Stimulated activated CD8-positive, alpha-beta memory T cell treated with anti-CD3 and anti-CD28 coated beads, Interleukin-7, amount 100 ng/mL, for 4 hours (primary cell): ENCODE data around the gene TMEM171.

Source experiments
- DNase-seq, 2 donors: peaks; one replicate each; pipeline ENCODE4 v3.0.0-alpha.2; 2020; ENCODE audit warnings: low read depth in 2 of 2

TMEM171 gene

DNA sequence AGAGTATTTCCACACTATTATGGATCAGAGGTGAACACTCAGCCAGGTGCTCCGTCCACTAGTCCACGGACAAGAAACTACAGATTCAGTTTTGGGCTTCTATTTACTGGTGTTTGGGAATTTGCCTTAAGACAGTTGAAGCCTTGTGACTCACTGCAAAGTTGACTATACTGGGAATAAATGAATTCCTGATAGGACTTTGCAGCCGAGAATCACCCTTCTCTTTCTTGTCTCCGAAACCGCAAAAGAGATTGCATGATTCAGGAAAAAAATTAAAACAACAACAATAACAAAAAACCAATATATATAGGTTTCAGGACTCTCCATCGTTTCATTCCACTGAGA lies 716 bp downstream of the TMEM171 start:
- no peak for DNase-seq

DNA sequence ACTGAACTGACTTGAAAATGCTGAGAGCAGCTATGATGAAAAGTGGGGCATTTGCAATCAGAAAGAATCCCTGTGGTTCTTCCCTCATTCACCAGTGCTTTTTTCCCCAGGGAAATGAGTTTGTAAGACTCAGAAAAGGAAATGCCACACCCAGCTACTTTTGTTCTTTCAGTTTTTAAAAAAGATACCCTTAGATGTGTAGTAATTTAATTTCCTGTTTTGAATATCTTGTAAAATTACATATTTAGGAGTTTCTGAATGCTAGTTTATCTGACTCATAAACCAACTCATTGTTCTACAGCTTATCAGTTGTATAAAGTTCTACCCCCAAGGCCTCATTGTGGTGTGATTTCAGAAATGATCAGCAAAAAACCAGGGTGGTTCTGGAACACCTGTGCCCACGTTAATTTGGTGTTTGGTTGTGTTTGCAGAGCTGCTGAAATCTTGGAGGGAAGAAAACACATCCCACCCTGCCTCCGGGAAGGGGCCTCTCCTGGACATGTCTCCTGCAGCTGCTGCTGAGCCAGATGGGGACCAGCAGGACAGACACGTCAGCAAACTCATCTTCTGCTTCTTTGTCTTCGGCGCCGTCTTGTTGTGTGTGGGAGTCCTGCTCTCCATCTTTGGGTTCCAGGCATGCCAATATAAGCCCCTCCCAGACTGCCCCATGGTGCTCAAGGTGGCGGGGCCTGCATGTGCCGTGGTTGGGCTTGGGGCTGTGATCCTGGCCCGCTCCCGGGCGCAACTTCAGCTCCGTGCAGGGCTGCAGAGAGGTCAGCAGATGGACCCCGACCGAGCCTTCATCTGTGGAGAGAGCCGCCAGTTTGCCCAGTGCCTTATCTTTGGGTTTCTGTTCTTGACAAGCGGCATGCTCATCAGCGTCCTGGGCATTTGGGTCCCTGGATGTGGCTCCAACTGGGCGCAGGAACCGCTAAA lies 2.8 kb downstream of the TMEM171 start:
- no peak for DNase-seq

DNA sequence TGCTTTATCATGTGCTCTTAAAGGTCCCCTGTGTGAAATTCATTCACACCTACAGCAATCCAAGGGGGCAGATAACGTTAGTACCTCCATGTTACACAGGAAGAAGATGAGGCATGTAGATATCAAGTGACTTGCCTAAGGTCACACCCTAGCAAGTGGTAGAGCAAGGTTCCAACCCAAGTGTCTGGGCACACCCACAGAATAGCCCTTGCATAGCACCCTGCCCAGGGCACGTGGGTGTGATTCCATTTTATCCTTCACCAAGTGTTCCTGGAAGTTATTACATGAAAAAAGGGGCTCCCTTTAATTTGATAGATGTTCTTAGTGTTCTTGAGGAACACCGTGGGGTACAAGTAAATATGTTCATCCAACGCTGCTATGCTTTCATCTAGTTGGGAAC lies 4.9 kb downstream of the TMEM171 start:
- DNase-seq = no peak

DNA sequence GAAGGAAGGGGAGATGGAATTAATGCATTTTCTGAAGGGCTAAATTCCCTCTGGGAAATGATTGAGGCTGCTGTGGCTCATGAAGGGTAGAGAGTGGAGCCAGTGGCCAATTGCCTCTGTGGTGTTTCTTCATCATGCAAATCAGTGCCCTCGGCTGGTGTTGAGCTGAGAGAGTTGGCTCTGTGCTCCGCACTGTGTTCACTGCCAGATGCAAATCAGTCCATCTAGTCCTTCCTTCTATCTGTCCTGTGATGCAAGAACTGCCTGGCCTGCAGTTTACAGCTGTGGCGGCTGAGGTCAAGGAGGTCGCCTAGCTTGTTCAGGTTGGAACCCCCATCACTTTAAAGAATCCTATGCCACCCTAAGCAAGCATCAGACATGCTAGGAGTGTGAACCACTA lies 6.0 kb downstream of the TMEM171 start:
- no peak for DNase-seq

DNA sequence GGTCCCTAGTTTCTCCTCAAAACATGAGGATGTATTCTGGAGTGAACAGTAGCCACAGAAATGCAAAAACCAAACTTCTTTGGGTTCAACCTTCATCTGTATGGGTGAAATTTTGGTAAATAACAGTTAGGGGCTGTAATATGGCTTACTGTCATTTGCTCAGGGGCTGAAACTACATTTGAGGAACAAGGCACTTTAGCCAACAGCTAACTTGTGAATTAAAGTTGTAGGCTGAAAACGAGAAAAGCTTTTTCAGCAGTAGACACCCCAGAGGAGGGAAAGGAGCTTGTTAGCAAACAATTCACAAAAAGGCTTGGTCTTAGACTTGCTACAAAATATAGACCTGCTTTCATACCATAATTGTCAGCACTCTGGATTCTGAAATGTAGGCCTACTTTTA lies 6.6 kb downstream of the TMEM171 start:
- DNase-seq = no peak

DNA sequence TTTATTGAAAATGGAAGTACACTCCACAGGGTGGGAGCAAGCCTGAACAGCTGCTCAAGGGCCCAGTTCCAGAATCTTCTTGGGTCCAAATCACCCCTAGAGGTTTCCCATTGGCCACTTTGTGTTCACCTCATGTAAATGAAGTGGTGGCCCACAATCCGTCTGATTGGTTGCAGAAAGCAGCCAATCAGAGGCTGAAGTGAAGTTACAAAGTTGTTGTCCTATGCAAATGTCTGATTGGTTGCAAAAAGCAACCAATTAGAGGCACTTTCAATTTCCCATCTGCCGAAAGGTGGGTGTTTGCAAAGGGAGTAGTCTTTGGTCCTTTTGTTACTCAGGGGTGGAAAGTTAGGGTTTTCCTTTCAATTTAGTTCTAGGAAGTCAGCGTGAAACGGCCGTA lies 8.8 kb downstream of the TMEM171 start:
- no peak for DNase-seq

DNA sequence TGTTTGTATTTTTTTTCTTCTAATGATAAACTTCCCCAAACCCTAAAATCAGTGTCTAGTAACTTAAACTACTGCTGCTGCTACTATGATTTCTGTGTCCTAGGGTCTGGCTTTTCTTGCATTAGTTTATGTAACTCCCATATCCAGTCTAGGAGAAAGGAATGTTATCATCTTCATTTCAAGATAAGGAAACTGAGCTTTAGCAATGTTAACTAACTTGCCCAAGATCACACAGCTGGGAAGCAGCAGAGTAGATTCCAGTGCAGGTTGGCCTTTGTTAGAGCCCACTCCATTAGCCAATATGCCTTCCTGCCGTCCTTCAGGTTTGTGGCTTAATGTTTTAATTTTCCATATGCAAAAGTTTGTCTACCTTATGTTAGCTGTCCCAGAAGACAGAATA lies 10.4 kb downstream of the TMEM171 start:
- DNase-seq = no peak

DNA sequence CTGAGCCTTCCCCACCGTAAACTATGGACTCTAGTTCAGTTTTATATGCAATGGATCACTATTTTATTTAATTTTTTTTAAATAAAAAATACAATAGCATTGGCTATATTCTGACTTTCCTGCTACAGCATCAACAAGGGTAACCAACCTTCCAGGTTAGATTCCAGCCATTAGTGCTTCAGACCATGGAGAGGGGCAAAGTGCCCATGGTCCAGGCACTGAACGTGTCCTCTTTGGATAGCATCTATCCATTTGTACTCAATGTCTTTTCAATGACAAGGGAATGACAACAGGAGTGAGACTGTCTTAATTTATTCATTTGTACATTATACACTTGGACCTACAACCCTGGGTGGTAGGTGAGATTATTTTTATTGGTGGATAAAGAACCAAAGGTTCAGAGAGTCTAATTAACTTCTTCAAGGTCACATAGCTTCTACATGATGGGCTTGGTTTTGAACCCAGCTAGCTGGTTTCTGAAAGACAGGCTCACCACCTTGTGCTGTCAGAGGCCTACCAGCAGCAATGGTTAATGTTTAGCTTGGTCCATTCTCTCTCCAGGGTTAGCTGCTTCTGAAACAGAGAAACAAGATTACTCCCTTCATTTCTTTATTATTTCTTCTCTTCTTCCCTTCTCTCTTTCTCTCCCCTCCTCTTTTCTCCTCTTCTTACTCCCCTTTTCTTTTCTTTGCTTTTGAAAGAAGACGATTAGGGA lies 11.5 kb downstream of the TMEM171 start:
- DNase-seq = no peak

DNA sequence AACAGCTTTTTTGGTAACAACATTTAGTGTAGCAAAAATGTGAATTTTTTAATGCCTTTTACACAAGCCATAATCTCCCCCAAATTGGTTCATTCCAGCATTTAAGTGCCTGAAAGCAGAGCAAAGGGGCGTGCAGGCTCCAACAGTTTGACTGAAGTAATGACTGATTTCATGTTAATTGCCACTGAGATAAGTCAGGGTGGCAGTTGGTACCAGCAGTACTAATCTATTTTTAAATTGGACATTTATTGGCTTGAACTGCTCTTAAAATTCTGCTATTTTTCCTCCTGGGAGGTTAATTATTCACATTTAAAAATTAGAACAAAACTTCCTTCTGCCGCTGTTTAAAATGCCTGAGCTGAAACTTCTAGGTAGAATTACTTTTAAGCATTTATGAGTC lies 12.4 kb downstream of the TMEM171 start:
- no peak for DNase-seq

DNA sequence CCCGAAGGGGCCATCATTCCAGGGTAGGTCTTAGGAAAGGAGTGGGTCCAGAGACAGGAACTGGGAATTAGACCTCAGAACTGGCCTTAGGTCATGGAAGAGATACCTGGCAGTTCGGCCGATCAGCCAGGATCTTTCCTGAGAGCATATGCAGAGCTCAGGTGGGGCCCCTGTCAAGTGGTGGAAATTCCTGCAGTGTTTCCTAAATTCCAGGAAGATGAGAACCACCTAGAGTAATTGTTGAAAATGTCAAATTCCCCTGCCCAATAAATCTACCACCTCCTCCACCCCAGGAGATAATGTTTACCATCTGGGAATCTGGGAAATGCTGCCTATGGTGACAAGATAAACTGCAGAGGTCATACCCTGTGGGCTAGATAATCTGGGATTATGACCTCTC lies 14.6 kb downstream of the TMEM171 start:
- DNase-seq = no peak

DNA sequence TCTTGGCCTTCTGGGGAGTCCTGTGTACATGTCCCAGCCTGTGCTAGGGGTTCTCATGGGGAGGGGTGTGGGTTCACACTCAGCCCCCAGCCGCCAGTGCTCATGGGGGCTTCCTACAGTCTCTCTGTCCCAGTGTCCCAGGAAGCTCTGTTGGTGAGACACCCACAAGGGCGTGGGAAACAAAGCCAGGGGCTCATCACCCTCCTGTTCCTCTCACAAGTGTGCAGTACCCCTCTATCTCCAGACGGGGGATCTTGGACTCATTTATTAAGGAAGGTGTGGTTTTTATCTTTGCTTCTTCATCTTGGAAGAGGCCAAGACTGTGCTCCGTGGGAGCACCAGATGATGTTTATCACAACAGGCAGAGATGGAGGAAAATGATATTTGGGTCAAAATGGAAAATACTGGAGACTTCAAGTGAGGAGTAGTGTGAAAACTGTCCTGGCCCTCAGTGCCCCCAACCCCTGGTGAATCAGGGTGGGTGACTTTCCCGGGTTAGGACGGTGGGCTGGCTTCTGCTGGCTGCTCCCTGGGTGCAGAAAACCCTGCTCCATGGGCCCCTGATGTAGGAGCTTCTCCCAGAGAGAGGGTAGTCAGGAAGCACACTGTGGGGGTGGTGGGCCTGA lies 15.2 kb downstream of the TMEM171 start:
- no peak for DNase-seq

DNA sequence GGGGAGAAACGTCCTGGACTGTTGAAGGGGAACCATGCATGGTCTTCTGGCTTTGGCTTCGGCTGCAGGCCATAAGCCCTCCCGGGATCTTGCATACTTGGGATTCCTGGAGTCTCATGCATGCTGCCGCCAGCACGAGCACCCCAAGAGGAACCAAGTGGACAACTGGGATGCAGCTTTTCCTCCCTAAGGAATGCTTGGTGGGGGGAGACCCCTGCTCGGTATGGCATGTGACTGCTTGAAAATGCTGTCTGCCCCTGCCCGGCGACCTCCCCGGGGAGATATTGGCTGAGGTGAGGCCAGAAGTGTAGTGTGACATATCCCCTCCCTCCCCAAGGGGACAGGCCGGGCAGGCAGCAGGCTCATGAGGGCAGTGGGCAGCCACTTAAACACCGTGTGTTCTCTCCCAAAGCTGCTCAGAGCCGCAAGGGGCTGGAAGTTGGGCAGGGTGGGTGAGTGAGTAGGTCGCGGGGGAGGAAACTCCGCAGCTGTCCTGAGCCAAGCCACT lies 15.7 kb downstream of the TMEM171 start:
- DNase-seq = no peak

DNA sequence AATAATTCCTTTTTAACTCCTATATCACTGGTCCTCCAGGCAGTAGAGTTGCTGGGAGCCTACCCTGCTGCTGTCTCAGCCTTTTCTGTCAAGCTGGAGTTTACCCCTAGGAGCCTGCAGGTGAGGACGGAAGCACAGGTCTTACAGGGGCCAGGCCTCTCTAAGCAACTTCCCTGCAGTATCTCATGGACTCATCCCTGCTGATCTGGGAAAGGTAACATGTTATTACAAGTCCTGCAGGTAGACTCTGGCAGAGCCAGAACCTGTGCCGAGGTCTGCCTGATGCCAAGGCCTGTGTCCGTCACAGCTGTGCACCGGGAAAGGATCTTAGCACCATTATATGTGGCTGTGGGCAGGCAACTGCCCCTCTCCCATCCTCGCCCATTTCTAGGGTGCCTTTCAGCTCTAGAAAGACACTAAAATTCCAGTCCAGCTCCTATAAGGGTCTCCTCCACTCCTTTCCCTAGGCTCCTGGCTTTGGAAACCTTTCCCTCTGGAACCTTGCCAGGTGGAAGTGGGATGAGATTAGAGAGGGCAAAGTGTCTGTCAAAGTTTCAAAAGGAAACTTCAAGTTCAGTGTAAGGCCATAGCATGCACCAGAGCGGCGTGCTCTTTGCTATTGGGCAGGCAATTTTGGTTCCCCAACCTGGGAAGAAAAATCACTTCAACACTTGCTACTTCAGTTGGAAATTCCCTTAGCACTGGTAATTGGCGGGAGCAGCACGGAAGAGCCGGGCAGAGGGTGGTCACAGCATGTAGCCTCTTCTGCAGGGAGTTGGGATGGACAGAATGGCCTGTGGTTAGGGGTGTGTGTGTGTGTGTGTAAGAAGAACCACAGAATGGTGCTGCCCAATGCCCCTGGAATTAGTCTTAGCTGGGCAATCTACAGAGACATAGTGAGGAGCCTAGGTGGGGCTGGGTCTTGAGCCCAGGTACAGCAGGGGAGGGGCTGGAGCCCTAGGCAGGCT lies 17.5 kb downstream of the TMEM171 start:
- DNase-seq = no peak

DNA sequence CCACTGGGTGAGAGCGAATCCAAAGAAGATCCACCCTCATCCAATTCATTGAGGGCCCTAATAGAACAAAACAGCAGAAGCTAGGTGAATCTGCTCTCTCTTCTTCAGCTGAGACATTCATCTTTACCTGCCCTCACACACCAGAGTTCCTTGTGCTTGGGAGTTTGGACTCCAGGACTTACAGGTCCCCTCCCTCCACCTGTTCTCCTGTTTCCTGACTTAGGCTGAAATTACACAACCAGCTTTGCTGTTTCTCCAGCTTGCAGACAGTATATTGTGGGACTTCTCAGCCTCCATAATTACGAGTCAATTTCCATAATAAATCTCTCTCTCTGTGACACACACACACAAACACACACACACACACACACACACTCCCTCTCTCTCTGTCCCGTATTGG lies 19.1 kb downstream of the TMEM171 start:
- no peak for DNase-seq

DNA sequence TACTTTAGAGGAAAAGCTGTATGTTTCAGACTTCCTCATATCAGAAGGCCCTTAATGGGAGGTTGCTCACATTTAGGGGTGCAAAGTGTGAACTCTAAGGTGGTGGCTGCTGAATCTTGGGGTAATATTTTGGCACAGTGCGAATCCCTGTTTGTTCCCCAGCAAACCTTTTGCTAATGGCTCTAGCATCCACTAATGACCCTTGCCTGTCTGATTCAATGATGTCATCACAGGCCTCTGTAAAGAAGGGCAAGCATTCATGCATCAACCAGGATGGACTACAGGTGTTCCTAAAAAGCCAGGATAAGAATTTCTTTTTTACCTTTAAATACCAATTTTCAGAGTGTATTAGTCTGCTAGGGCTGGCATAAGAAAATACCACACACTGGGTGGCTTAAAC lies 20.4 kb downstream of the TMEM171 start:
- no peak for DNase-seq

DNA sequence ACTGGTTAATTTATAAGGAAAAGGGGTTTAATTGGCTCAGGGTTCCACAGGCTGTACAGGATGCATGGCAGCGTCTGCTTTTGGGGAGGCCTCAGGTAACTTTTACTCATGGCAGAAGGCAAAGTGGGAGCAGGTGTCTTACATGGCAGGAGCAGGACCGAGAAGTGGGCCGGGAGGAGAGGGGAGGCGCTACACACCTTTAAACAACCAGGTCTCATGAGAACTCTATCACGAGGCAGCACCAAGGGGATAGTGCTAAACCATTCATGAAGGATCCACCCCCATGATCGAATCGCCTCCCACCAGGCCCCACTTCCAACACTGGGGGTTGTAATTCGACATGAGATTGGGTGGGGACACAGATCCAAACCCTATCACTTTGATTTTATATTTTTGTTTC lies 21.7 kb downstream of the TMEM171 start:
- DNase-seq = no peak

DNA sequence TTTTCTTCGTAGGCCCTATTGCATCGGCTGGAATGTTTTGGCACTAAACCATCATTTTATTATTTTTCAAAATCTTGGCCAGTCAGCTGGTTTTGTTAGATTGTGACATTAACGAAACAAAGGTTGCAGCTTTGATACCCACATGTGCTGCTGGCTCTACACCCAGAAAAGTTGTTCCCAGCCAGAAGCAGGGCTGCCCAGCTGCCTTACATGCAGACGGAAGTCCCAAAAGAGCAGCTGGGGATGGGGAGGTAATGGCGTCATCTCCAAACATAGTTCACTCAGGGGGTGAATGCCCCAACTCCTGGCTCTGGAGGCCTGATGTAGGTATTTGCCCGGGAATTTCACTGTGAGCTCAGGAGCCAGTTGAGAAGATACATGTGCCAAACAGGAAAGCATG lies 23.3 kb downstream of the TMEM171 start:
- no peak for DNase-seq

DNA sequence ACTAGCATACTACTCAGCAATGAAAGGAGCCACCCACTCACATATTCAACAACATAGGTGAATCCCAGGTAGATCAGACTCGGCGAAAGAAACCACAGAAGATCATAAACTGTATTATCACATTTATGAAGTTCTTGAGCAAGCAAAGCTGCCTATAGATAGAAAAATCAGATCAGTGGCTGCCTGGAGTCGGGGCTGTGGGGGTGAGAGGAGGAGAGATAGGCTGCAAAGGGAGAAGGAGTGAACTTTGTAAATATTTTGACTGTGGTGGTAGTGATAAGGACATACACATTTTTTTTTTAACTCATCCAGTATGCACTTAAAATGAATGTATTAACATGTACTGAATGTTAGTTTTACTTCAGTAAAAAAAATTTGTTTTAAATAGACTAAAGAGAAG lies 29.2 kb downstream of the TMEM171 start:
- DNase-seq = no peak

DNA sequence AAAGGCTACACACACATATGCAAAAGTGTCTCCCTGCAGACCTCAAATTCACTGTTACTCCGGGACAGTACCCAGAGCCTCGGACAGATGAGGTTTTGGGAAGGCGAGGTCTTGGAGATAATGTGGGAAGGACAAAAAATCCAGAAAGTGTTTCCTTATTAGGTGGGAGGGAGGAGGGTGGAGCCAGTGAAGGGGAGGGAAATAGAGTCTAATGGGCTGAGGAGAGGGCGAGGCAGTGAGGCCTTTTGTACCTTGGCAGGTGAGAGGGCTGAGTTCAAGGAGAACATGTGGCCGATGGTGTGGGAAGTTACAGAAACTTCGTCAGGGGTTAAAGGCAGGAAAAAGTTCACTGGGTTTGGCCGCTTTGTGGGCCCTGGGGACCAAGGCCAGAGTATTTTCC lies 30.5 kb downstream of the TMEM171 start:
- DNase-seq = no peak

DNA sequence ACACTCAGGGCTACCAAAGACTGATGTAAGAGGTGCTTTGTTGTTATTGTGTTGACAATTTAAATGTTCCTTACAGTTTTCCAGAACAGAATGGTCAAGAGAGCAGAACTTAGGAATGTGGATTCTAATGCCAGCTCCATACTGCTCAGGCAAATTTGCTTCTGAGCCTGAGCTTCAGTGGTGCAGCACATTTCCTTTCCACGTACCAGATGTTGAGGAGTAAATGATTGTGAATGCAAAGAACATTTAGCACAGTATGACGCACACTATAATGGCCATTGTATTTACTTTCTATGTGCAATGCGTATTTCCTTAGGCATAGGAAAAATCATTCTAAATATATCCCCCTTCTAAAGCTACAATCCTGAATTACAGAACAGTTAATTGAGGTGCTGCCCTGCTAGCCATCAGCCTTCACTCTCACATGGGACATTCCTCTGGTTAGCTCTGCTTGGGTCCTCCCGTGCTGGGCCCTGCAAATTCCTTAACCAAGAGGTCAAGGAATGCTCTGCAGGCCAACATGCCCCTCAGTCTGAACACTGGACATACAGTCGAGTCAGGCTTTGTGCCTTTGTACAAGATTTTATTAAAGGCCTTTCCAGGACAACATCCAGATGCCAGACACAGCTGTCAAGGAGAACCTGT lies 31.5 kb downstream of the TMEM171 start:
- DNase-seq = no peak
